Heart right ventricle (tissue), 16 donors: ENCODE results near the gene RNF38. TPM values are rescaled to one million over a fixed set of nuclear protein-coding genes. Genes with fewer than 3 reads are reported as not detected.

ENCODE experiments used
- ATAC-seq, 8 donors: fragments of 200-7000 bp; cut with Tn5 transposase; one replicate each; pipeline ENCODE4 v1.9.1; 2020; ENCODE audit warnings: mild to moderate bottlenecking in 8 of 8, moderate library complexity in 8 of 8, moderate number of reproducible peaks in 1 of 8
- DNase-seq, 2 donors: peaks; one replicate each; pipeline ENCODE4 v3.0.0-alpha.2; 2020
- H3K27ac ChIP-seq, 10 donors: fragments of 200-600 bp; sonication (generic) in 2 of 10; one replicate each; pipeline versions ENCODE4 v1.5.0 to v1.8.0; 2020 to 2022; ENCODE audit warnings: mild to moderate bottlenecking in 3 of 10
- H3K27me3 ChIP-seq, 7 donors: fragments of 200-600 bp; one replicate each; pipeline ENCODE4 v1.8.0; 2021 to 2022; ENCODE audit warnings: mild to moderate bottlenecking in 2 of 7
- H3K36me3 ChIP-seq, 9 donors: fragments of 200-600 bp; sonication (generic) in 1 of 9; one replicate each; pipeline versions ENCODE4 v1.5.0 to v1.8.0; 2020 to 2022; ENCODE audit warnings: mild to moderate bottlenecking in 2 of 9
- H3K4me1 ChIP-seq, 9 donors: fragments of 200-600 bp; sonication (generic) in 1 of 9; one replicate each; pipeline versions ENCODE4 v1.5.0 to v1.8.0; 2020 to 2022; ENCODE audit warnings: mild to moderate bottlenecking in 4 of 9
- H3K4me3 ChIP-seq, 10 donors: fragments of 200-600 bp; sonication (generic) in 2 of 10; one replicate each; pipeline versions ENCODE4 v1.5.0 to v1.8.0; 2020 to 2022; ENCODE audit warnings: mild to moderate bottlenecking in 7 of 10, moderate library complexity in 2 of 10
- H3K9me3 ChIP-seq, 11 donors: fragments of 200-600 bp in 10 of 11; sonication (generic) in 2 of 11; one replicate each; pipeline versions ENCODE4 v1.5.0 to v1.8.0; 2013 to 2022; ENCODE audit warnings: mild to moderate bottlenecking in 2 of 11, control low read depth in 1 of 11, moderate library complexity in 1 of 11
- CTCF ChIP-seq, 9 donors: fragments of 200-600 bp; sonication (generic) in 2 of 9; IDR thresholded peaks; one replicate each; pipeline versions ENCODE4 v1.5.0 to v1.8.0; 2021 to 2022; ENCODE audit warnings: antibody characterized with exemption in 9 of 9, mild to moderate bottlenecking in 5 of 9, moderate library complexity in 1 of 9
- WGBS, 2 donors: extraction: QIAGEN DNeasy Blood & Tissue Kit; methylation state at CpG; one replicate each; pipeline ENCODE4 v1.1.7; 2013; ENCODE audit warnings: inconsistent platforms in 1 of 2; 5-methylcytosine and 5-hydroxymethylcytosine counted together
- intact Hi-C, 10 donors: fragments of 100-400 bp; cut with DNase I; formaldehyde crosslinking; loops; one replicate each; pipeline versions ENCODE4 v1.11.1 to v1.14.2; 2022
- polyA plus RNA-seq, 2 donors: library from polyadenylated mRNA; stranded (reverse); fragments of 200-250 nt; gene quantifications; one replicate each; pipeline ENCODE4 v1.2.3, GENCODE V29; 2013
- total RNA-seq, 10 donors: library from RNA; stranded (reverse); fragmentation: NEBNext Ultra II Directional in 3 of 10; extraction: Animal tissue kit (Norgen Biotek cat#: 25700) in 3 of 10; gene quantifications; one replicate each; pipeline versions ENCODE4 v1.2.1 to v1.2.4, GENCODE V29; 2021 to 2023
- donor health status: Arrhythmogenic right ventricular cardiomyopathy.
- donor health status: ischemic (EF 13 %, LVEDD 7.1; RV severe dilation, severe dysfunction).
- donor health status: healthy with polysubstance abuse.
- donor health status: DM: no; HTN: yes; CAD: no.
- donor health status: DM: no; HTN: no; CAD: no.
- donor health status: ischemic (EF 25% LVEDD 6.9; RV normal size, moderate dysfunction).
- donor health status: ischemic (EF 25% LVEDD 5.7; RV mildly dilated, moderate dysfunction).
- donor health status: healthy.
- donor health status: DM: yes; HTN: yes; CAD: no.
- donor health status: Ischemic cardiomyopathy.
- donor health status: ischemic (EF 35%, LVEDD 5.7; RV mildly dilated, moderate dysfunction).
- donor health status: nonischemic (EF 11% LVEDD 7.7; RV severe dilation, severe dysfunction).
- donor health status: DM: yes; HTN: yes; CAD: no.
- donor health status: PGD.
- donor health status: ischemic (EF 29% LVEDD 5.4; RV normal size, mild dysfunction).
- donor health status: nonischemic (EF 23%, LVEDD 6.1; RV moderate dilation, normal function).

Gene RNF38
- total and polyA plus RNA-seq, 12 donors: 6.4 to 56.0 (median 32.8) TPM

GRCh38 chr9:36444203-36444602, 44.1 kb upstream of the RNF38 start:
- Histone ChIP-seq H3K4me1 (peaks cover 0 to 56% (median 31%) of the 10 kb centered on the region in 9 donors), H3K4me3 (no peak overlapping the region), H3K27ac (no peak overlapping the region), H3K27me3 (no peaks in the 10 kb centered on the region), H3K36me3 (peaks cover 0 to 5% (median 0%) of the 10 kb centered on the region in 9 donors), H3K9me3 (no peaks in the 10 kb centered on the region)
- intact Hi-C loops: loop anchor here in 1 of 10 donors (10.0 kb wide), 1 partner anchor 101 kb away; no protein-coding TSS in a partner anchor
- no peak for TF ChIP-seq CTCF (IDR thresholded peaks at IDR 0.05)
- 85 to 87% methylated on average over 2 of the region's 2 CpGs for WGBS, 2 donors
- no peak for ATAC-seq
- DNase-seq: no peak

GRCh38 chr9:36443581-36443980, 43.5 kb upstream of the RNF38 start:
- intact Hi-C loops: loop anchor here in 1 of 10 donors (10.0 kb wide), 1 partner anchor 101 kb away; no protein-coding TSS in a partner anchor
- no peak for DNase-seq
- H3K27me3 ChIP-seq: no peaks in the 10 kb centered on the region

GRCh38 chr9:36442710-36443109, 42.6 kb upstream of the RNF38 start:
- DNase-seq: no peak
- Histone ChIP-seq H3K27me3 (no peaks in the 10 kb centered on the region), H3K36me3 (peaks cover 0 to 5% (median 0%) of the 10 kb centered on the region in 9 donors), H3K4me1 (peaks cover 0 to 41% (median 20%) of the 10 kb centered on the region in 9 donors), H3K27ac (no peak overlapping the region), H3K9me3 (no peaks in the 10 kb centered on the region), H3K4me3 (no peak overlapping the region)
- WGBS, 2 donors: 94 to 96% methylated on average over 6 of the region's 6 CpGs
- intact Hi-C loops: loop anchor here in 1 of 10 donors (10.0 kb wide), 1 partner anchor 102 kb away; no protein-coding TSS in a partner anchor
- peak in 2 of 8 donors; percentile 44 to 50 for ATAC-seq
- TF ChIP-seq CTCF (IDR thresholded peaks at IDR 0.05): no peak

More at GRCh38 chr9:36443581-36443980, 43.5 kb upstream of the RNF38 start:
- Histone ChIP-seq H3K4me1 (peaks cover 0 to 50% (median 28%) of the 10 kb centered on the region in 9 donors), H3K9me3 (no peaks in the 10 kb centered on the region), H3K36me3 (peaks cover 0 to 5% (median 0%) of the 10 kb centered on the region in 9 donors), H3K4me3 (no peak overlapping the region), H3K27ac (no peak overlapping the region)
- 75 to 83% methylated on average over 4 of the region's 4 CpGs for WGBS, 2 donors
- no peak for TF ChIP-seq CTCF (IDR thresholded peaks at IDR 0.05)
- ATAC-seq: no peak

- Histone ChIP-seq H3K4me3 (no peak overlapping the region), H3K9me3 (no peaks in the 10 kb centered on the region), H3K27me3 (no peaks in the 10 kb centered on the region), H3K27ac (no peak overlapping the region), H3K4me1 (peaks cover 0 to 45% (median 19%) of the 10 kb centered on the region in 9 donors), H3K36me3 (peaks cover 0 to 5% (median 0%) of the 10 kb centered on the region in 9 donors)
- no peak for ATAC-seq
- WGBS, 2 donors: 35 to 46% methylated on average over 2 of the region's 2 CpGs
- intact Hi-C loops: loop anchor here in 1 of 10 donors (10.0 kb wide), 1 partner anchor 103 kb away; no protein-coding TSS in a partner anchor
- no peak for TF ChIP-seq CTCF (IDR thresholded peaks at IDR 0.05)
- DNase-seq: no peak
These were observed 41.9 kb upstream of the RNF38 start for GRCh38 chr9:36441966-36442365.
